Uterus (tissue), 4 donors: ENCODE results near the gene SLC46A2. TPM values are rescaled to one million over a fixed set of nuclear protein-coding genes. Genes with fewer than 3 reads are reported as not detected.
A peak's percentile ranks its signal among the peaks of the same experiment; 100 is the strongest.

Experiments used
- DNase-seq, 2 donors: peaks; one replicate each; pipeline ENCODE4 v3.0.0-alpha.2; 2019 to 2020
- H3K27ac ChIP-seq, 2 donors: fragments of 200-600 bp; sonication (generic); 1 replicate in 1 of 2; 2 replicates in 1 of 2; pipeline ENCODE4 v1.5.1; 2016 to 2018
- H3K27me3 ChIP-seq, 2 donors: fragments of 200-600 bp; sonication (generic); one replicate each; pipeline ENCODE4 v1.5.1; 2018 to 2019; ENCODE audit warnings: control low read depth in 1 of 2
- H3K36me3 ChIP-seq, 2 donors: fragments of 200-600 bp; sonication (generic); one replicate each; pipeline ENCODE4 v1.5.1; 2019; ENCODE audit warnings: control low read depth in 1 of 2
- H3K4me1 ChIP-seq, 2 donors: fragments of 200-600 bp; sonication (generic); one replicate each; pipeline ENCODE4 v1.5.1; 2018 to 2019; ENCODE audit warnings: control low read depth in 1 of 2
- H3K4me3 ChIP-seq, 2 donors: fragments of 200-600 bp; sonication (generic); 1 replicate in 1 of 2; 2 replicates in 1 of 2; pipeline ENCODE4 v1.5.1; 2018 to 2019; ENCODE audit warnings: mild to moderate bottlenecking in 1 of 2
- H3K9me3 ChIP-seq, 2 donors: fragments of 200-600 bp; sonication (generic); one replicate each; pipeline ENCODE4 v1.5.1; 2019; ENCODE audit warnings: control low read depth in 1 of 2
- CTCF ChIP-seq, 4 experiments: fragments of 200-600 bp in 2 of 4; fragments of 450-650 bp in 2 of 4; sonication (generic) in 2 of 4; IDR thresholded peaks; one replicate each; pipeline ENCODE4 v1.5.1; 2016 to 2019; ENCODE audit warnings: antibody characterized with exemption in 4 of 4, mild to moderate bottlenecking in 2 of 4, moderate library complexity in 1 of 4
- POLR2A ChIP-seq, 2 donors: fragments of 450-650 bp; IDR thresholded peaks; one replicate each; pipeline ENCODE4 v1.6.1; 2016; ENCODE audit warnings: antibody characterized with exemption in 2 of 2, mild to moderate bottlenecking in 1 of 2, moderate library complexity in 1 of 2
- intact Hi-C: fragments of 100-400 bp; cut with DNase I; formaldehyde crosslinking; loops from one replicate; pipeline ENCODE4 v1.15.1; 2023; ENCODE audit warnings: low total_unique reads
- total RNA-seq, 4 donors: library from RNA; depleted of rRNA in 3 of 4; stranded (reverse); fragments of >200 nt in 3 of 4; gene quantifications; one replicate each; pipeline versions ENCODE4 v1.1.0 to v1.2.4, GENCODE V29; 2014 to 2023
- donor health status: DM: yes; HTN: yes; CAD: no.

Gene SLC46A2
- total RNA-seq, 4 donors from 2014 or later = not detected

- DNase-seq = peak; percentile 66 to 83
- intact Hi-C loops = no loop called here
- H3K4me3 ChIP-seq = no peak overlapping the region
Observed at GRCh38 chr9:112844771-112845542, 45.7 kb downstream of the SLC46A2 start.

GRCh38 chr9:112842555-112842954, 48.1 kb downstream of the SLC46A2 start:
- Histone ChIP-seq H3K9me3 (no peaks in the 10 kb centered on the region), H3K36me3 (no peaks in the 10 kb centered on the region), H3K27ac (no peak overlapping the region), H3K27me3 (no peaks in the 10 kb centered on the region), H3K4me3 (no peak overlapping the region), H3K4me1 (no peaks in the 10 kb centered on the region)
- intact Hi-C loops = no loop called here
- TF ChIP-seq CTCF (IDR thresholded peaks at IDR 0.05) (no peak), POLR2A (IDR thresholded peaks at IDR 0.05) (no peak)
- no peak for DNase-seq

More at GRCh38 chr9:112844771-112845542, 45.7 kb downstream of the SLC46A2 start:
- Histone ChIP-seq H3K36me3 (no peaks in the 10 kb centered on the region), H3K27me3 (no peaks in the 10 kb centered on the region), H3K27ac (no peak overlapping the region), H3K9me3 (no peaks in the 10 kb centered on the region), H3K4me1 (no peaks in the 10 kb centered on the region)
- TF ChIP-seq POLR2A (IDR thresholded peaks at IDR 0.05) (no peak), CTCF (IDR thresholded peaks at IDR 0.05) (peak; percentile 83 to 98 (median 90))

GRCh38 chr9:112841261-112841660, 49.4 kb downstream of the SLC46A2 start:
- Histone ChIP-seq H3K27ac (no peak overlapping the region), H3K36me3 (no peaks in the 10 kb centered on the region), H3K4me1 (no peaks in the 10 kb centered on the region), H3K9me3 (no peaks in the 10 kb centered on the region), H3K4me3 (no peak overlapping the region), H3K27me3 (no peaks in the 10 kb centered on the region)
- no peak for TF ChIP-seq POLR2A (IDR thresholded peaks at IDR 0.05)
- no peak for TF ChIP-seq CTCF (IDR thresholded peaks at IDR 0.05)
- no peak for DNase-seq
- intact Hi-C loops = no loop called here

GRCh38 chr9:112839331-112839730, 51.3 kb downstream of the SLC46A2 start:
- TF ChIP-seq POLR2A (IDR thresholded peaks at IDR 0.05) (no peak), CTCF (IDR thresholded peaks at IDR 0.05) (no peak)
- Histone ChIP-seq H3K36me3 (no peaks in the 10 kb centered on the region), H3K27ac (no peak overlapping the region), H3K4me3 (no peak overlapping the region), H3K4me1 (no peaks in the 10 kb centered on the region), H3K9me3 (no peaks in the 10 kb centered on the region), H3K27me3 (no peaks in the 10 kb centered on the region)
- no peak for DNase-seq
- intact Hi-C loops = no loop called here

GRCh38 chr9:112838342-112838741, 52.3 kb downstream of the SLC46A2 start:
- no peak overlapping the region for H3K4me3 ChIP-seq
- intact Hi-C loops = no loop called here
- H3K9me3 ChIP-seq = no peaks in the 10 kb centered on the region

More at GRCh38 chr9:112838342-112838741, 52.3 kb downstream of the SLC46A2 start:
- TF ChIP-seq CTCF (IDR thresholded peaks at IDR 0.05) (no peak), POLR2A (IDR thresholded peaks at IDR 0.05) (no peak)
- no peak for DNase-seq
- H3K36me3 ChIP-seq = no peaks in the 10 kb centered on the region
- no peaks in the 10 kb centered on the region for H3K4me1 ChIP-seq
- H3K27ac ChIP-seq = no peak overlapping the region
- H3K27me3 ChIP-seq = no peaks in the 10 kb centered on the region
